Mucosa of descending colon (tissue), 3 donors: ENCODE data around the gene VWA2. TPM values are rescaled to one million over a fixed set of nuclear protein-coding genes. Genes with fewer than 3 reads are reported as not detected.

Source experiments
- ATAC-seq: fragments of 200-7000 bp; cut with Tn5 transposase; one replicate; pipeline ENCODE4 v1.9.1; 2020; ENCODE audit warnings: mild to moderate bottlenecking, moderate library complexity
- DNase-seq, 3 donors: peaks; one replicate each; pipeline ENCODE4 v3.0.0-alpha.2; 2020
- H3K36me3 ChIP-seq: fragments of 200-600 bp; one replicate; pipeline ENCODE4 v1.8.0; 2021; ENCODE audit warnings: low read depth, mild to moderate bottlenecking
- H3K4me1 ChIP-seq: fragments of 200-600 bp; one replicate; pipeline ENCODE4 v1.8.0; 2021; ENCODE audit warnings: low read depth, mild to moderate bottlenecking
- H3K4me3 ChIP-seq: fragments of 200-600 bp; one replicate; pipeline ENCODE4 v1.8.0; 2021; ENCODE audit warnings: mild to moderate bottlenecking
- H3K9me3 ChIP-seq: fragments of 200-600 bp; one replicate; pipeline ENCODE4 v1.8.0; 2021; ENCODE audit warnings: mild to moderate bottlenecking
- CTCF ChIP-seq: fragments of 200-600 bp; IDR thresholded peaks from one replicate; pipeline ENCODE4 v1.8.0; 2022; ENCODE audit warnings: antibody characterized with exemption, mild to moderate bottlenecking
- intact Hi-C, 2 donors: fragments of 100-400 bp; cut with DNase I in 1 of 2; cut with micrococcal nuclease in 1 of 2; formaldehyde crosslinking; loops; one replicate each; pipeline versions ENCODE4 v1.11.0 to v1.11.1; 2022; cut with DNase I, micrococcal nuclease
- total RNA-seq, 3 donors: library from RNA; stranded (reverse); fragmentation: NEBNext Ultra II Directional in 2 of 3; extraction: Animal tissue kit (Norgen Biotek cat#: 25700) in 2 of 3; gene quantifications; one replicate each; pipeline versions ENCODE4 v1.2.1 to v1.2.4, GENCODE V29; 2021 to 2023
- donor health status: DM: no; HTN: no; CAD: no; lungs with moderate emphysema.
- donor health status: DM: no; HTN: no; CAD: no.
- donor health status: DM: no; HTN: yes; CAD: no.

VWA2 gene
- total RNA-seq, 3 donors from 2014 or later = 0.47 to 3.2 (median 1.9) TPM

- DNase-seq = no peak
- H3K4me1 ChIP-seq = peaks cover 7% of the 10 kb centered on the region
- no peak for TF ChIP-seq CTCF
- ATAC-seq = no peak
- intact Hi-C loops = loop anchor here (5.0 to 10.0 kb wide), 3 partner anchors 131 to 241 kb away; no protein-coding TSS in a partner anchor
- no peak overlapping the region for H3K4me3 ChIP-seq
- H3K9me3 ChIP-seq = no peaks in the 10 kb centered on the region
- no peaks in the 10 kb centered on the region for H3K36me3 ChIP-seq
Measured at GRCh38 chr10:114303556-114303955, 64.5 kb downstream of the VWA2 start.

GRCh38 chr10:114304017-114304570 lies 65.0 kb downstream of the VWA2 start:
- Histone ChIP-seq H3K9me3 (no peaks in the 10 kb centered on the region), H3K4me3 (no peak overlapping the region), H3K36me3 (no peaks in the 10 kb centered on the region), H3K4me1 (peaks cover 7% of the 10 kb centered on the region)
- TF ChIP-seq CTCF = no peak
- ATAC-seq (peak; percentile 80), DNase-seq (peak; percentile 64 to 94 (median 77))
- intact Hi-C loops = loop anchor here (5.0 to 10.0 kb wide), 3 partner anchors 131 to 241 kb away; no protein-coding TSS in a partner anchor

- intact Hi-C loops = loop anchor here (5.0 to 10.0 kb wide), 3 partner anchors 130 to 240 kb away; no protein-coding TSS in a partner anchor
Measured at GRCh38 chr10:114304571-114305421, 65.7 kb downstream of the VWA2 start.

GRCh38 chr10:114305521-114305925 lies 66.5 kb downstream of the VWA2 start:
- no peak for ATAC-seq
- TF ChIP-seq CTCF = no peak
- no peaks in the 10 kb centered on the region for H3K36me3 ChIP-seq
- H3K4me1 ChIP-seq = peaks cover 7% of the 10 kb centered on the region
- H3K4me3 ChIP-seq = no peak overlapping the region
- DNase-seq = no peak
- intact Hi-C loops = loop anchor here (10.0 kb wide), 2 partner anchors 129 to 239 kb away; no protein-coding TSS in a partner anchor
- no peaks in the 10 kb centered on the region for H3K9me3 ChIP-seq

More at GRCh38 chr10:114304571-114305421, 65.7 kb downstream of the VWA2 start:
- Histone ChIP-seq H3K4me3 (no peak overlapping the region), H3K4me1 (peaks cover 7% of the 10 kb centered on the region), H3K36me3 (no peaks in the 10 kb centered on the region), H3K9me3 (no peaks in the 10 kb centered on the region)
- peak; percentile 70 to 84 (median 73) for DNase-seq
- peak; percentile 83 for ATAC-seq
- no peak for TF ChIP-seq CTCF

GRCh38 chr10:114306116-114306973 lies 67.3 kb downstream of the VWA2 start:
- intact Hi-C loops = loop anchor here (10.0 kb wide), 2 partner anchors 128 to 238 kb away; no protein-coding TSS in a partner anchor
- no peaks in the 10 kb centered on the region for H3K9me3 ChIP-seq
- H3K4me1 ChIP-seq = peaks cover 7% of the 10 kb centered on the region
- no peaks in the 10 kb centered on the region for H3K36me3 ChIP-seq
- TF ChIP-seq CTCF = no peak
- no peak overlapping the region for H3K4me3 ChIP-seq
- no peak for ATAC-seq
- DNase-seq = no peak
